ENCODE results near the gene GHRHR.

DNA sequence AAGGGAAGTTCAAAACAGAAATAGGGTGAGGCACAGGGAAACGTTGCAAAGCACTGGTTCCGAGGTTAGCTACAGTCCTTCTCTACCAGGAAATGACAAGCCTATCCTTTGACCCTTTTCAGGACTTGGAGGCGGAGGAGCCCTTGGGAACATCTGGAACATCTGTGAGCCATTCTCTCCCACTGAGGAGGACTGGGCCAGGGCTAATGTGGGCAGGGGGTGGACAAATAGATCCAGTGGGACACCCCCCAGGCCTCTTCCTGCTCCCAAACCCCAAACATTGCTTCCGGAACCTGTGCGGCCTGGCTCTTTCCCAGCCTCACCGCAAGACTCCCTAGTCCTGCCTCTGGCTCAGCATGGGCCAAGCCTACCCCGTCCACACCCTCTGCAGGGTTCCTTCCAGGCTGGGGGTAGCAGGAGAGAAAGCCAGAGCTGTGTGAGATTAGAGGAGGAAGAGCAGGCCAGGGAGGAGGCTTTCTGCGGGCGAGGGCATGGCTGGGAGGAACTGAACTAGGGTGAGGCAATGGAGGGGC lies 36.5 kb downstream of the GHRHR start:
- TF ChIP-seq CTCF (IDR thresholded peaks at IDR 0.05) (no peak), POLR2A (IDR thresholded peaks at IDR 0.05) (no peak)
